ENCODE measurements around the gene WLS.
A peak's percentile ranks its signal among the peaks of the same experiment; 100 is the strongest.

The WLS gene

DNA sequence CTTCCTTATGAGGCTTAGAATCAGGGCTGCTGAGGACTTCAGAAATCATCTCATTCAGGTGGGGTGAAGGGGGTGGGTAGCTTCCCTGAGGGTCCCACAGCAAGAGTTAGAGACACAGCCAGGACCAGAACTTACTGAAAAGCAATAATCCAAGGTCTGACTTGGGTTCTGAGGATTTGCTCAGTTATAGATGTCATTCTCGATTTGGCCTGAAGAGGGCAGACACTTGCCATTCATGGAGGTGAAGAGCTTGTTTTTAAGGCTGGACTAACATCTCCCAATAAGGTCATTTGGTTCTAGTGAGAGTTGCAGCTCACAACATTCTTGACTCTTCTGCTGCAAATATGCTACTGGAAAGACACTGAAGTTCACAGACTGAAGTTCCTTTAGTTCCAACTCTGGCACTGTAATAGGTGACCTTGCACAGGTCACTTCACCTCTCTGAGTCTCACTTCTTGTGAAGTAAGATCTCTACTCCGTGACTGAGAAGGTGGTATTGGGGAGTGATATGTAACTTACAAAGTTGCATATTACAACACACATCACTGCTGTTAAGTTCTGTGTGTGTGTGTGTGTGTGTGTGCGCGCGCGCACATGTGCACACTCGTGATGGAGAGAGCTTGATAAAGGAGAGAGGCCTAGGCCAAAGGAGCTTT lies 112.1 kb downstream of the WLS start:
- no peak overlapping the region for H3K27ac ChIP-seq (ENCODE audit: low read length)
- no peak overlapping the region for H3K4me3 ChIP-seq (ENCODE audit: low read length)
- H3K36me3 ChIP-seq (replicated peaks; ENCODE audit: insufficient read depth, low read length) = no peaks in the 10 kb centered on the region
- no peak overlapping the region for H3K9ac ChIP-seq (ENCODE audit: low read length)
- no peaks in the 10 kb centered on the region for H3F3A ChIP-seq (ENCODE audit: insufficient read depth, low read length)
- peak; percentile 76 for DNase-seq
- H4K20me1 ChIP-seq (ENCODE audit: insufficient read depth, low read length) = no peaks in the 10 kb centered on the region
- H3K79me2 ChIP-seq (ENCODE audit: low read length) = no peaks in the 10 kb centered on the region
- H3K9me3 ChIP-seq (replicated peaks; ENCODE audit: insufficient read depth, low read length) = no peaks in the 10 kb centered on the region
- TF ChIP-seq CTCF (IDR thresholded peaks at IDR 0.05; ENCODE audit: low read length) = peak; percentile 84
- TF ChIP-seq EZH2 (optimal IDR thresholded peaks at IDR 0.05; ENCODE audit: low read depth, low read length) = no peak
- no peaks in the 10 kb centered on the region for H3K9me2 ChIP-seq (replicated peaks; ENCODE audit: insufficient read depth, low read length)
- H2AFZ ChIP-seq (ENCODE audit: low read length) = no peak overlapping the region
- H3K4me1 ChIP-seq (ENCODE audit: low read length) = peaks cover 4% of the 10 kb centered on the region; the same call in 1 of the 2 replicates
- no peaks in the 10 kb centered on the region for H3K27me3 ChIP-seq (replicated peaks; ENCODE audit: insufficient read depth, low read length)
- no peak overlapping the region for H3K4me2 ChIP-seq (ENCODE audit: low read depth, low read length)

DNA sequence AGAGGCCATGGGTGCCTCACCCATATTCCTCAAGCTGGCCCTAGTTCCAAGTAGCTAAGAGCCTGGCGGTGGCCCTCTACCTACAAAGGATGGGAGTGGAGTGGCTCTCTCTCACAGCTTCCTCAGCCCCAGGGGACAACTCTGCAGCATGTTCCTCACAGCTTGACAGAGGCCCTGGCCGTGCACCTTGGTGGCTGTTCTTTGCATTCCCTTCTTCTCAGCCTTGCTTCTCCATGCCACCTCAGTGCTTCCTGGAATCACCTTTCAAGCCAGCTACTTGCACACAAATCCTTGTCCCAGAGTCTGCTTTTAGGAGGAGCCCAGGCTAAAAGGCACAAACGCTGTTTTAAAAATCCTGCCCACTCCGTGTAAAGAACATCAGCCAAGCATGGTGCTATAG lies 112.9 kb downstream of the WLS start:
- no peak overlapping the region for H2AFZ ChIP-seq (ENCODE audit: low read length)
- no peaks in the 10 kb centered on the region for H3K9me3 ChIP-seq (replicated peaks; ENCODE audit: insufficient read depth, low read length)
- no peak overlapping the region for H3K4me2 ChIP-seq (ENCODE audit: low read depth, low read length)
- DNase-seq = no peak
- H3F3A ChIP-seq (ENCODE audit: insufficient read depth, low read length) = no peaks in the 10 kb centered on the region
- H4K20me1 ChIP-seq (ENCODE audit: insufficient read depth, low read length) = no peaks in the 10 kb centered on the region
- H3K4me1 ChIP-seq (ENCODE audit: low read length) = peaks cover 4% of the 10 kb centered on the region; the same call in 1 of the 2 replicates
- H3K9me2 ChIP-seq (replicated peaks; ENCODE audit: insufficient read depth, low read length) = no peaks in the 10 kb centered on the region
- no peak overlapping the region for H3K9ac ChIP-seq (ENCODE audit: low read length)
- no peaks in the 10 kb centered on the region for H3K36me3 ChIP-seq (replicated peaks; ENCODE audit: insufficient read depth, low read length)
- no peak for TF ChIP-seq CTCF (IDR thresholded peaks at IDR 0.05; ENCODE audit: low read length)
- no peak for TF ChIP-seq EZH2phosphoT487 (IDR thresholded peaks at IDR 0.05; ENCODE audit: low read length)
- no peak for TF ChIP-seq EZH2 (optimal IDR thresholded peaks at IDR 0.05; ENCODE audit: low read depth, low read length)
- H3K27me3 ChIP-seq (replicated peaks; ENCODE audit: insufficient read depth, low read length) = no peaks in the 10 kb centered on the region
- no peaks in the 10 kb centered on the region for H3K79me2 ChIP-seq (ENCODE audit: low read length)
- no peak overlapping the region for H3K4me3 ChIP-seq (ENCODE audit: low read length)
- no peak overlapping the region for H3K27ac ChIP-seq (ENCODE audit: low read length)

- Histone ChIP-seq H3K9me2 (replicated peaks; ENCODE audit: insufficient read depth, low read length) (no peaks in the 10 kb centered on the region), H3K4me3 (ENCODE audit: low read length) (no peak overlapping the region), H3K4me1 (ENCODE audit: low read length) (peaks cover 4% of the 10 kb centered on the region; the same call in 1 of the 2 replicates), H3K27ac (ENCODE audit: low read length) (no peak overlapping the region), H3K27me3 (replicated peaks; ENCODE audit: insufficient read depth, low read length) (no peaks in the 10 kb centered on the region), H3K36me3 (replicated peaks; ENCODE audit: insufficient read depth, low read length) (no peaks in the 10 kb centered on the region), H3F3A (ENCODE audit: insufficient read depth, low read length) (no peaks in the 10 kb centered on the region), H3K9me3 (replicated peaks; ENCODE audit: insufficient read depth, low read length) (no peaks in the 10 kb centered on the region), H2AFZ (ENCODE audit: low read length) (0 out of 2 replicates have a peak overlapping the region, but pooled peaks have one; percentile 16), H4K20me1 (ENCODE audit: insufficient read depth, low read length) (no peaks in the 10 kb centered on the region), H3K9ac (ENCODE audit: low read length) (no peak overlapping the region), H3K4me2 (ENCODE audit: low read depth, low read length) (no peak overlapping the region), H3K79me2 (ENCODE audit: low read length) (no peaks in the 10 kb centered on the region)
- TF ChIP-seq EZH2phosphoT487 (IDR thresholded peaks at IDR 0.05; ENCODE audit: low read length) (no peak), CTCF (IDR thresholded peaks at IDR 0.05; ENCODE audit: low read length) (no peak), EZH2 (optimal IDR thresholded peaks at IDR 0.05; ENCODE audit: low read depth, low read length) (no peak)
- DNase-seq = no peak
Measured at GRCh38 chr1:68117416-68117815, 114.9 kb downstream of the WLS start.
